ENCODE data around the gene TBC1D22A.

DNA sequence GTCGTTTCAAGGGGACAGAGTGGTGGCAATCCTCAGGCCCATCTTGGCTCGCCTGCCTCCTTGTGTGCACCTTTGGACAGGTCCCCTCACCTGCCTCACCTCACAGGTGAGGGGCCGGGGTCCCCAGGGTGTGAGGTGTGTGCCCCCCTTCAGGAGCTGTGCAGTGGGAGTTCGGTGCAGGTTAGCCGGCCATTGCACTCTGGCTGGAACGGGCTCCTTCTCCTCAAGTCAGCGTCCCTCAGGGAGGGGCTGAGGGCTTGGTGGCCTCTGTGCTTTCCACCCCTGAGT lies 269.1 kb downstream of the TBC1D22A start:
- TF ChIP-seq, protein P1, sequence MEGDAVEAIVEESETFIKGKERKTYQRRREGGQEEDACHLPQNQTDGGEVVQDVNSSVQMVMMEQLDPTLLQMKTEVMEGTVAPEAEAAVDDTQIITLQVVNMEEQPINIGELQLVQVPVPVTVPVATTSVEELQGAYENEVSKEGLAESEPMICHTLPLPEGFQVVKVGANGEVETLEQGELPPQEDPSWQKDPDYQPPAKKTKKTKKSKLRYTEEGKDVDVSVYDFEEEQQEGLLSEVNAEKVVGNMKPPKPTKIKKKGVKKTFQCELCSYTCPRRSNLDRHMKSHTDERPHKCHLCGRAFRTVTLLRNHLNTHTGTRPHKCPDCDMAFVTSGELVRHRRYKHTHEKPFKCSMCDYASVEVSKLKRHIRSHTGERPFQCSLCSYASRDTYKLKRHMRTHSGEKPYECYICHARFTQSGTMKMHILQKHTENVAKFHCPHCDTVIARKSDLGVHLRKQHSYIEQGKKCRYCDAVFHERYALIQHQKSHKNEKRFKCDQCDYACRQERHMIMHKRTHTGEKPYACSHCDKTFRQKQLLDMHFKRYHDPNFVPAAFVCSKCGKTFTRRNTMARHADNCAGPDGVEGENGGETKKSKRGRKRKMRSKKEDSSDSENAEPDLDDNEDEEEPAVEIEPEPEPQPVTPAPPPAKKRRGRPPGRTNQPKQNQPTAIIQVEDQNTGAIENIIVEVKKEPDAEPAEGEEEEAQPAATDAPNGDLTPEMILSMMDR (optimal IDR thresholded peaks at IDR 0.05 in 1 of 3, IDR thresholded peaks at IDR 0.05 in 1 of 3, conservative IDR thresholded peaks at IDR 0.05 in 1 of 3; ENCODE audit: extremely low read depth in 1 of 3, insufficient read depth in 2 of 3, low read length in 3 of 3), result no peak
- TF ChIP-seq EZH2 (IDR thresholded peaks at IDR 0.05; ENCODE audit: low read length), result no peak

Data from keratinocyte (primary cell).